Heart right ventricle (tissue), 16 donors: ENCODE results near the gene AQP6. TPM values are rescaled to one million over a fixed set of nuclear protein-coding genes. Genes with fewer than 3 reads are reported as not detected.
A peak's percentile ranks its signal among the peaks of the same experiment; 100 is the strongest.

Source experiments
- ATAC-seq, 8 donors: fragments of 200-7000 bp; cut with Tn5 transposase; one replicate each; pipeline ENCODE4 v1.9.1; 2020; ENCODE audit warnings: mild to moderate bottlenecking in 8 of 8, moderate library complexity in 8 of 8, moderate number of reproducible peaks in 1 of 8
- DNase-seq, 2 donors: peaks; one replicate each; pipeline ENCODE4 v3.0.0-alpha.2; 2020
- H3K27ac ChIP-seq, 10 donors: fragments of 200-600 bp; sonication (generic) in 2 of 10; one replicate each; pipeline versions ENCODE4 v1.5.0 to v1.8.0; 2020 to 2022; ENCODE audit warnings: mild to moderate bottlenecking in 3 of 10
- H3K27me3 ChIP-seq, 7 donors: fragments of 200-600 bp; one replicate each; pipeline ENCODE4 v1.8.0; 2021 to 2022; ENCODE audit warnings: mild to moderate bottlenecking in 2 of 7
- H3K36me3 ChIP-seq, 9 donors: fragments of 200-600 bp; sonication (generic) in 1 of 9; one replicate each; pipeline versions ENCODE4 v1.5.0 to v1.8.0; 2020 to 2022; ENCODE audit warnings: mild to moderate bottlenecking in 2 of 9
- H3K4me1 ChIP-seq, 9 donors: fragments of 200-600 bp; sonication (generic) in 1 of 9; one replicate each; pipeline versions ENCODE4 v1.5.0 to v1.8.0; 2020 to 2022; ENCODE audit warnings: mild to moderate bottlenecking in 4 of 9
- H3K4me3 ChIP-seq, 10 donors: fragments of 200-600 bp; sonication (generic) in 2 of 10; one replicate each; pipeline versions ENCODE4 v1.5.0 to v1.8.0; 2020 to 2022; ENCODE audit warnings: mild to moderate bottlenecking in 7 of 10, moderate library complexity in 2 of 10
- H3K9me3 ChIP-seq, 11 donors: fragments of 200-600 bp in 10 of 11; sonication (generic) in 2 of 11; one replicate each; pipeline versions ENCODE4 v1.5.0 to v1.8.0; 2013 to 2022; ENCODE audit warnings: mild to moderate bottlenecking in 2 of 11, control low read depth in 1 of 11, moderate library complexity in 1 of 11
- WGBS, 2 donors: extraction: QIAGEN DNeasy Blood & Tissue Kit; methylation state at CpG; one replicate each; pipeline ENCODE4 v1.1.7; 2013; ENCODE audit warnings: inconsistent platforms in 1 of 2; 5-methylcytosine and 5-hydroxymethylcytosine counted together
- intact Hi-C, 10 donors: fragments of 100-400 bp; cut with DNase I; formaldehyde crosslinking; loops; one replicate each; pipeline versions ENCODE4 v1.11.1 to v1.14.2; 2022
- polyA plus RNA-seq, 2 donors: library from polyadenylated mRNA; stranded (reverse); fragments of 200-250 nt; gene quantifications; one replicate each; pipeline ENCODE4 v1.2.3, GENCODE V29; 2013
- total RNA-seq, 10 donors: library from RNA; stranded (reverse); fragmentation: NEBNext Ultra II Directional in 3 of 10; extraction: Animal tissue kit (Norgen Biotek cat#: 25700) in 3 of 10; gene quantifications; one replicate each; pipeline versions ENCODE4 v1.2.1 to v1.2.4, GENCODE V29; 2021 to 2023
- TF ChIP-seq, protein P1 (sequence below), 9 donors: fragments of 200-600 bp; sonication (generic) in 2 of 9; IDR thresholded peaks; one replicate each; pipeline versions ENCODE4 v1.5.0 to v1.8.0; 2021 to 2022; ENCODE audit warnings: antibody characterized with exemption in 9 of 9, mild to moderate bottlenecking in 5 of 9, moderate library complexity in 1 of 9
- donor health status: Arrhythmogenic right ventricular cardiomyopathy.
- donor health status: ischemic (EF 13 %, LVEDD 7.1; RV severe dilation, severe dysfunction).
- donor health status: healthy with polysubstance abuse.
- donor health status: DM: no; HTN: yes; CAD: no.
- donor health status: DM: no; HTN: no; CAD: no.
- donor health status: ischemic (EF 25% LVEDD 6.9; RV normal size, moderate dysfunction).
- donor health status: ischemic (EF 25% LVEDD 5.7; RV mildly dilated, moderate dysfunction).
- donor health status: healthy.
- donor health status: DM: yes; HTN: yes; CAD: no.
- donor health status: Ischemic cardiomyopathy.
- donor health status: ischemic (EF 35%, LVEDD 5.7; RV mildly dilated, moderate dysfunction).
- donor health status: nonischemic (EF 11% LVEDD 7.7; RV severe dilation, severe dysfunction).
- donor health status: DM: yes; HTN: yes; CAD: no.
- donor health status: PGD.
- donor health status: ischemic (EF 29% LVEDD 5.4; RV normal size, mild dysfunction).
- donor health status: nonischemic (EF 23%, LVEDD 6.1; RV moderate dilation, normal function).

AQP6 gene
- total and polyA plus RNA-seq, 12 donors = 0.06 to 0.15 TPM; not detected in 10

DNA sequence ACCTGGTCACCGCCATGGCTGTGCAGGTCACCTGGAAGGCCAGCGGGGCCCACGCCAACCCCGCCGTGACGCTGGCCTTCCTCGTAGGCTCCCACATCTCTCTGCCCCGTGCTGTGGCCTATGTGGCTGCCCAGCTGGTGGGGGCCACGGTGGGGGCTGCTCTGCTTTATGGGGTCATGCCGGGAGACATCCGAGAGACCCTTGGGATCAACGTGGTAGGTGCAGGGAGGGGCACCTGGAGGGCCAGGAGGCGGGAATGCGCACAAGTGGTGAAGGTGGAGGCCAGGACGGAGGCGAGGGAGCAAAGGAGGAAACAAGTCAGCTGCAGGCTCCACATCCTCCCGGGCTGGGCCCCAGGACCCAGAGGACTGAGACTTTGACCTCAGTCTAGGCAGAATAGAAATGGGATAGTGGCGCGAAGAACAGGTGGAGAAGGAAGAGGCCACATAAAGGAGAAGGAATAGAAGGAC lies 649 bp downstream of the AQP6 start:
- TF ChIP-seq, protein P1, sequence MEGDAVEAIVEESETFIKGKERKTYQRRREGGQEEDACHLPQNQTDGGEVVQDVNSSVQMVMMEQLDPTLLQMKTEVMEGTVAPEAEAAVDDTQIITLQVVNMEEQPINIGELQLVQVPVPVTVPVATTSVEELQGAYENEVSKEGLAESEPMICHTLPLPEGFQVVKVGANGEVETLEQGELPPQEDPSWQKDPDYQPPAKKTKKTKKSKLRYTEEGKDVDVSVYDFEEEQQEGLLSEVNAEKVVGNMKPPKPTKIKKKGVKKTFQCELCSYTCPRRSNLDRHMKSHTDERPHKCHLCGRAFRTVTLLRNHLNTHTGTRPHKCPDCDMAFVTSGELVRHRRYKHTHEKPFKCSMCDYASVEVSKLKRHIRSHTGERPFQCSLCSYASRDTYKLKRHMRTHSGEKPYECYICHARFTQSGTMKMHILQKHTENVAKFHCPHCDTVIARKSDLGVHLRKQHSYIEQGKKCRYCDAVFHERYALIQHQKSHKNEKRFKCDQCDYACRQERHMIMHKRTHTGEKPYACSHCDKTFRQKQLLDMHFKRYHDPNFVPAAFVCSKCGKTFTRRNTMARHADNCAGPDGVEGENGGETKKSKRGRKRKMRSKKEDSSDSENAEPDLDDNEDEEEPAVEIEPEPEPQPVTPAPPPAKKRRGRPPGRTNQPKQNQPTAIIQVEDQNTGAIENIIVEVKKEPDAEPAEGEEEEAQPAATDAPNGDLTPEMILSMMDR (IDR thresholded peaks at IDR 0.05) = no peak
- DNase-seq (no peak), ATAC-seq (no peak)
- Histone ChIP-seq H3K4me3 (no peak overlapping the region), H3K36me3 (no peaks in the 10 kb centered on the region), H3K27ac (no peak overlapping the region), H3K27me3 (peaks cover 0 to 43% (median 26%) of the 10 kb centered on the region in 7 donors), H3K9me3 (no peaks in the 10 kb centered on the region), H3K4me1 (peaks cover 0 to 20% (median 5%) of the 10 kb centered on the region in 9 donors)
- intact Hi-C loops = loop anchor here in 2 of 10 donors (5.0 kb wide), 2 partner anchors 54 to 84 kb away; partner anchors contain the start of genes ASIC1 (in 1 of the 2) and RACGAP1 (in 1 of the 2)
- WGBS, 2 donors = 87 to 88% methylated on average over 19 of the region's 19 CpGs

DNA sequence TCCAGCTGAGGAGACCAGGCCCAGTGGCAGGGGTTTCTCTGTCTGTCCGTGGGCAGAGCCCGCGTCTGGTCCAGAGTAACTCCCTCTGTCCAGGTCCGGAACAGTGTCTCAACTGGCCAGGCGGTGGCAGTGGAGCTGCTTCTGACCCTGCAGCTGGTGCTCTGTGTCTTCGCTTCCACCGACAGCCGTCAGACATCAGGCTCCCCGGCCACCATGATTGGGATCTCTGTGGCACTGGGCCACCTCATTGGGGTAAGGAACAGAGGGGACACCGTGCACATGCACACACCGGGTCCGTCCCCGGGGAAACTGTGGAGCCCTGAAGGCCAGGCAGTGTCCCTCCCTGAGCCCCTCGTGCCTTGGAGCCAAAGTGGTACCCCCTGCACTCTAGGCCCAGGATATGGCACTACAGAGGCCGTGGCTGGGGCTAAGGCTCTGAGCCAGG lies 1.5 kb downstream of the AQP6 start:
- peaks cover 0 to 35% (median 17%) of the 10 kb centered on the region in 7 donors for H3K27me3 ChIP-seq
- intact Hi-C loops = loop anchor here in 4 of 10 donors (1.0 to 5.0 kb wide), 4 partner anchors 53 to 83 kb away; partner anchors contain the start of genes ASIC1 (in 2 of the 4) and RACGAP1 (in 1 of the 4)
- DNase-seq (peak; percentile 67 to 69), ATAC-seq (peak; percentile 85 to 94 (median 90))
- WGBS, 2 donors = 29 to 33% methylated on average over 15 of the region's 15 CpGs
- no peaks in the 10 kb centered on the region for H3K9me3 ChIP-seq
- TF ChIP-seq, protein P1 (IDR thresholded peaks at IDR 0.05) = peak; percentile 41 to 75 (median 63)
- H3K36me3 ChIP-seq = no peaks in the 10 kb centered on the region
- H3K4me1 ChIP-seq = peaks cover 0 to 20% (median 5%) of the 10 kb centered on the region in 9 donors
- H3K4me3 ChIP-seq = no peak overlapping the region
- no peak overlapping the region for H3K27ac ChIP-seq

DNA sequence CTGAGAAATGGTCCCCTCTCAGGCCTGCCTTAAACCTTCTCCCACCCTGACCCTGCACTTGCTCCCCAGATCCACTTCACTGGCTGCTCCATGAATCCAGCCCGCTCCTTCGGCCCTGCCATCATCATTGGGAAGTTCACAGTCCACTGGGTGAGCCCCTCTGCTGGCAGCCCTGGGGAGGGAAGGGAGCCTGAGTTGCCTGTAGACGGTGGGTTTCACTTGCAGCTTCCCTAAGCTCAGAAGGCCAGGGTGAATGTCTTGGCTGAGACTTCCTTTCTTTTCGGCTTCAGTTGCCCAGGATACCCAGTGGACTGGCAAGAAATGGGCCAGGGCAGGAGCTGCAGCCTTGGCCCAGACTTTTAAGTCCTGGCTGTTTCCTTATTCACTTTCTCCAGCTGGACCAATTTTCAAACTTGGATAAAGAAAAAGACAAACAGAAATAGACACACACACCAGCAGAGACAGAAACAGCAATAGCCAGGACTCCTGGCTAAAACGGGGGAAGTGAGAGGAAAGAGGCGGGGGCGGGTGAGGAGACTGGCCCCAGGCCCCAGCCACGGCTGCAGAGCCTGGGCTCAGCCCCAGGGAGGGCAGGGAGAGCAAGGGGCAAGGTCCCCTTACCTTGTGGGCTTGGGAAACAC lies 2.0 kb downstream of the AQP6 start:
- intact Hi-C loops = loop anchor here in 4 of 10 donors (1.0 to 5.0 kb wide), 4 partner anchors 53 to 83 kb away; partner anchors contain the start of genes ASIC1 (in 2 of the 4) and RACGAP1 (in 1 of the 4)
- no peak overlapping the region for H3K27ac ChIP-seq
- peak in 7 of 8 donors; percentile 9 to 45 (median 26) for ATAC-seq

DNA sequence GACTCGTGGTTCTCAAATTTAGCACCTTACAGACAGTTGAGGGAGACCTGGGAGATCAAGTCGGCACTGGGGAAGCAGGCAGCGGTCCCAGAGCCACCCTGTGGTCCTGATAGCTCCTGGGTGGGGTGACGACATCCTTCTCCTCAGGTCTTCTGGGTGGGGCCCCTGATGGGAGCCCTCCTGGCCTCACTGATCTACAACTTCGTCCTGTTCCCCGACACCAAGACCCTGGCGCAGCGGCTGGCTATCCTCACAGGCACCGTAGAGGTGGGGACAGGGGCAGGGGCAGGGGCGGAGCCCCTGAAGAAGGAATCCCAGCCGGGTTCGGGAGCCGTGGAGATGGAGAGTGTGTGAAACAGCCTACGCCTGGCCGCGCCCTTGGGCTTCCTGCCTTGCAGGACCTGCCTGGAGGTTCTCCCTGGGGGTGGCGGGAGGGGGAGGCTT lies 2.6 kb downstream of the AQP6 start:
- DNase-seq (no peak), ATAC-seq (no peak)
- 40 to 53% methylated on average over 17 of the region's 17 CpGs for WGBS, 2 donors
- no peaks in the 10 kb centered on the region for H3K36me3 ChIP-seq
- H3K27me3 ChIP-seq = peaks cover 0 to 26% (median 9%) of the 10 kb centered on the region in 7 donors
- no peak overlapping the region for H3K4me3 ChIP-seq
- H3K9me3 ChIP-seq = no peaks in the 10 kb centered on the region
- intact Hi-C loops = loop anchor here in 1 of 10 donors (2.0 kb wide), 1 partner anchor 81 kb away; the partner anchor contains the start of gene ASIC1
- H3K4me1 ChIP-seq = peaks cover 0 to 20% (median 5%) of the 10 kb centered on the region in 9 donors
- TF ChIP-seq, protein P1 (IDR thresholded peaks at IDR 0.05) = no peak
- no peak overlapping the region for H3K27ac ChIP-seq

More for the DNA sequence above, 2.0 kb downstream of the AQP6 start:
- no peak overlapping the region for H3K4me3 ChIP-seq
- H3K9me3 ChIP-seq = no peaks in the 10 kb centered on the region
- H3K27me3 ChIP-seq = peaks cover 0 to 30% (median 14%) of the 10 kb centered on the region in 7 donors
- 54 to 60% methylated on average over 8 of the region's 8 CpGs for WGBS, 2 donors
- H3K4me1 ChIP-seq = peaks cover 0 to 20% (median 5%) of the 10 kb centered on the region in 9 donors
- TF ChIP-seq, protein P1 (IDR thresholded peaks at IDR 0.05) = no peak
- DNase-seq = no peak
- no peaks in the 10 kb centered on the region for H3K36me3 ChIP-seq
